ENCODE measurements around the gene PAX4.
"Not testable (repeated sequence)": the region's sequence is repeated elsewhere in the genome, so short reads cannot be mapped to it uniquely, and the experiment has no call there.

The PAX4 gene

DNA sequence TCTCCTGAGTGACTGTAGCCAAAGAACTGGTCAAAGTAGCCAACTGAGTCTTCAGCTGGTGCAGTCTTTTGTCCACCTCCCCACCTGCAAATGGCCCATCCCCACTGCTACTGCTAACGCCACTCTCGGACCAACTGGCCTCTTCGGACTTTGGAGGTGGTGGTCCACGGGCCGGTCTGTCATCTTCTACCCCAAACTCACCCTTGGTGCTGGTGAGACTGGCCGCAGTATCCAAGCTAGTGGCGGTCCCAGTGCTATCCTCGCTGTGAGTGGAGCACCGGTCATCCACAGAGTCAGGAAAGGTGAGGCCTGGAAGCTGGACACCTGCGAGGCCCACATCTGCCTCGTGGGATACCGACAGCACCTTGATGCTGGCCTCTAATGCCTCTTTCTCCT, 33.3 kb downstream of the PAX4 start:
- no peak for DNase-seq

DNA sequence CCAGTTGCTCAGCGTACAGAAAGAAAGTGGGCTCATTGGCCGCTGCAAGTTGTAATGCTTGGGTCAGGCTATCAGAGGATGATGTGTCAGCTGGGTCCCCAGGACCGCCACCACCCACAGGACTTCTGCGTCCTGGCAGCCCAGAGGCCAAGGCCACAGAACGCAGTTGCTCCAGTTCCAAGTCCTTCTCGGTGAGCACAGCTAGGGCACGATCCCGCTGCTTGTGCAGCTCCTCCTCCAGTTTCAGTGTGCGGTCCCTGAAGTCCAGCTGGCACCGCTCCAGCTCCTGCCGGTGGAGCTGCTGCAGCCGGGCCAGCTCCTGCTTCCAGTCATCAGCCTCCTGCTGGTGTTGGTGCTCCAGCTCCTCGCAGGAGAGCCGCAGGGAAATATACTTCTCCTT, 35.6 kb downstream of the PAX4 start:
- DNase-seq: no peak

GRCh38 chr7:127581716-127582115, 36.2 kb downstream of the PAX4 start:
- no peak for DNase-seq

DNA sequence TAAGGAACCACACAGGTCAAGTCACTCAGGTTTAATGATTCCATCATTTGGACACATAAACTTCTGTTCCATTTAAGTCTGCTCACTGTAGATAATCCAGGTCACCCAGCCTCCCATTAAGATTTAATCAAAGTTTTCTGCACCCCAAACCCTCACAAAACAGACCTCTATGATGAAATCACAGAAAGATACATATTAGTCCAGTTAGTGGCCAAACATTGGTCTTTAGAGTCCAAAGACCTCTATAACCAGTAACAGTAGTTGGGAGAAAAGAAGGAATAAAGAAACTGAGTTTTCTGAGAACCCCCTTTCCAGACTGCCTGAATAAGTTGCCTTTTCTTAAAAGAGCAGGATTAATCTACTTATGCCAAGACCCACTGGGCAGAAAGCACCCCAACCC, 37.3 kb downstream of the PAX4 start:
- no peak for DNase-seq

DNA sequence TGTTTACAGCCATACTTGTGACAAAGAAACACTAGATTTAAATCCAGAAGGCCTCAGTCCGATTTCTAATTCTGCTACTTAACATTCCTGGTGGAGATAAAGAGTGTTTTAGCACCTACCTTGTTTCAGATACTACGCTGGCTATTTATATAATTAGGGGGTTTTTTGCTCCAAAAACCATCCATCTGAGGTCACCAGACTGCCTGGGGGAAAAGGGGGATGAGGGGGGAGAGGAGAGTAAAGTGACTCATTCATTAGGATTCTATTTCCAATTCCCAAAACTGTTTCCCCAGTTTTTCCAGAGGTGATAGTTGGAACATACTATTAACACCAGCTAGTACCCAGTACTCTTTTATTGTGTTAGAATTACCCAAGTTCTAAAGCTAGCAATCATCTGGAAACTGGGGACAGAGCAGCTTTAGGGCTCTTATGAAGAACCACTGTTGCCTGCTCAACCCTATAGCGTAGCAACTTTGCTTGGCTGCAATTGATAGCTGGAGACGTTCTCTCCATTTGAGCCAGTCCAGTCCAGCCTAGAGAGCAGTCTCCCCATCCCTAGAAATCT, 39.1 kb downstream of the PAX4 start:
- DNase-seq: no peak

- DNase-seq: peak; percentile 6 to 27
Measured at GRCh38 chr7:127578036-127578684, 39.8 kb downstream of the PAX4 start.

DNA sequence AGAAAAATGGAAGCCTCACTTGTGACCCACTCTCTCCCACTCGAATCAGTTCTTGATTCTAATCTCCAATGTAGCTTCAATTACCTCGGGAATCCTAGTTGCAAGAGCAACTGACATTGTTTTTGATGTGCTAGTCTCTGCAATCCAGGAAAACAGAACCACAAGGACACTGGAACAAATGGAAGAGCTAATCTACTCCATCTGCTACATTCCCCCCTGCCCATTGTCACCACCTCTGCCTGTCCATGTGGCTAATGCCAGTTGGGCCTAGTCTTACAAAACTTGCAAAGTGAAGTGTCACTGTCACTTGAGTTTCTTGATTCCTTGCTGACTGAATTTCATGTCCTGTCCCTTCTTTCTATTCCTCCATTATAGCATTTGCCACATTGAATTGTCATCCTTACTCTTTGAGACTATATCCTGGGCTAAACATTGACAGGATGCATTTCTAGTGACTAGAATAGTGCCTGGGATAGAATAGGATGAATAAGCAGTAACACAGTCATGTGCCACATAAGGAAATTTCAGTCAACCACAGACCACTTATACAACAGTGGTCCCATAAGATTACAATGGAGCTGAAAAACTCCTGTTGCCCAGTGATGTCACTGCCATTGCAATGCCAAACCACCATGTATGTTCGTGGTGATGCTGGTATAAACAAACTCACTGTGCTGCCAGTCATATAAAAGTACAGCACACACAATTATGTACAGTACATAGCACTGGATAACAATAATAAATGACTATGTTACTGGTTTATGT, 46.0 kb downstream of the PAX4 start:
- no peak for DNase-seq

DNA sequence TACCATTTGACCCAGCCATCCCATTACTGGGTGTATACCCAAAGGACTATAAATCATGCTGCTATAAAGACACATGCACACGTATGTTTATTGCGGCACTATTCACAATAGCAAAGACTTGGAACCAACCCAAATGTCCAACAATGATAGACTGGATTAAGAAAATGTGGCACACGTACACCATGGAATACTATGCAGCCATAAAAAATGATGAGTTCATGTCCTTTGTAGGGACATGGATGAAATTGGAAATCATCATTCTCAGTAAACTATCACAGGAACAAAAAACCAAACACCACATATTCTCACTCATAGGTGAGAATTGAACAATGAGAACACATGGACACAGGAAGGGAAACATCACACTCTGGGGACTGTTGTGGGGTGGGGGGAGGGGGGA, 49.9 kb downstream of the PAX4 start:
- not testable (repeated sequence) for DNase-seq

DNA sequence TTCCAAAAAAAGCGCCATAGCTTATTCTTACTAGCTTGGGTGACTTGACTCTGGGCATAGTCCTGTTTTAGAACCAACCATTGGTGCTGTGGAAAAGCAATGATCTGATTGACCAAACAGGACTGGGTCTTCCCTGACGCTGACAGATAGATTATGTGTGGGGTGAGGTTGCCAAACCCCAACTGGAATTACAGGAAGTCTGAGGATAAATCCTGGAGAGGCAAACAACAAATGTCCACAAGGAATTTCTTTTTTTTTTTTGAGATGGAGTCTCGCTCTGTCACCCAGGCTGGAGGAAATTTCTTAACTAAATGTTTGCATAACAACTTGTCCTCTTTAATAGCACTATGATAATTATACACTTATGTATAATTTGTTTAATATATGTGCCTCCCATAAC, 51.7 kb downstream of the PAX4 start:
- no peak for DNase-seq
